SK-N-SH (cell line): ENCODE data around the gene NOXA1. TPM values are rescaled to one million over a fixed set of nuclear protein-coding genes. Genes with fewer than 3 reads are reported as not detected.

Experiments
- CTCF ChIA-PET: fragments of 300-600, 350-600 bp; formaldehyde crosslinking; extraction: SDS; loops from one replicate; lab custom pipeline; 2021; lab: Yijun Ruan, JAX
- POLR2A ChIA-PET: fragments of 350-600 bp; sonication (Branson Sonifier 250); formaldehyde crosslinking; extraction: SDS; loops from one replicate; lab custom pipeline; 2020; ENCODE audit warnings: antibody characterized with exemption, inconsistent platforms; lab: Yijun Ruan, JAX
- DNase-seq: peaks from one replicate; pipeline ENCODE4 v3.0.0; 2012
- H2AFZ ChIP-seq: fragments of 200-600 bp; sonication (generic); 2 replicates; pipeline ENCODE4 v1.8.1; 2016; ENCODE audit warnings: antibody characterized with exemption, mild to moderate bottlenecking, low read depth
- H3F3A ChIP-seq: fragments of 200-600 bp; sonication (generic); replicated peaks from 2 replicates; pipeline ENCODE3; 2016; ENCODE audit warnings: antibody characterized with exemption, mild to moderate bottlenecking; ENCODE audit not compliant: insufficient read depth
- H3K27ac ChIP-seq, 2 experiments: fragments of 200-500 bp in 1 of 2; fragments of 200-600 bp in 1 of 2; sonication (Bioruptor generic) in 1 of 2; sonication (generic), shearing (Covaris generic) in 1 of 2; 2 replicates each; pipeline versions ENCODE4 v1.5.1 to v1.6.1; 2014 to 2016; ENCODE audit warnings: low read depth in 2 of 2, inconsistent platforms in 1 of 2, low read length in 1 of 2, mild to moderate bottlenecking in 1 of 2, mixed read lengths in 1 of 2
- H3K27me3 ChIP-seq: fragments of 200-600 bp; sonication (generic), shearing (Covaris generic); 2 replicates; pipeline ENCODE4 v1.6.1; 2016; ENCODE audit warnings: mixed run types; ENCODE audit not compliant: insufficient read depth
- H3K36me3 ChIP-seq, 2 experiments: fragments of 200-500 bp in 1 of 2; fragments of 200-600 bp in 1 of 2; sonication (Bioruptor generic) in 1 of 2; sonication (generic) in 1 of 2; replicated peaks in 1 of 2; 2 replicates each; pipeline versions ENCODE3 to v1.5.1; 2014 to 2016; ENCODE audit warnings: low read length in 1 of 2, mild to moderate bottlenecking in 1 of 2; ENCODE audit not compliant: insufficient read depth in 2 of 2, control insufficient read depth in 1 of 2
- H3K4me1 ChIP-seq, 2 experiments: fragments of 200-500 bp in 1 of 2; fragments of 200-600 bp in 1 of 2; sonication (Bioruptor generic) in 1 of 2; sonication (generic), shearing (Covaris generic) in 1 of 2; 2 replicates each; pipeline versions ENCODE4 v1.5.1 to v1.6.1; 2014 to 2016; ENCODE audit warnings: low read depth in 1 of 2, low read length in 1 of 2, mixed run types in 1 of 2; ENCODE audit not compliant: insufficient read depth in 2 of 2, control insufficient read depth in 1 of 2
- H3K4me2 ChIP-seq: fragments of 200-600 bp; sonication (generic), shearing (Covaris generic); 2 replicates; pipeline ENCODE4 v1.6.1; 2017; ENCODE audit warnings: mixed run types
- H3K4me3 ChIP-seq, 2 experiments: fragments of 200-500 bp in 1 of 2; fragments of 200-600 bp in 1 of 2; sonication (Bioruptor generic) in 1 of 2; sonication (generic), shearing (Covaris generic) in 1 of 2; 2 replicates each; pipeline versions ENCODE4 v1.5.1 to v1.8.1; 2014 to 2016; ENCODE audit warnings: low read depth in 2 of 2, inconsistent platforms in 1 of 2, low read length in 1 of 2, mild to moderate bottlenecking in 1 of 2, mixed read lengths in 1 of 2, moderate library complexity in 1 of 2
- H3K79me2 ChIP-seq: fragments of 200-600 bp; sonication (generic); 2 replicates; pipeline ENCODE4 v1.8.1; 2017; ENCODE audit warnings: mild to moderate bottlenecking; ENCODE audit not compliant: insufficient read depth
- H3K9ac ChIP-seq: fragments of 200-600 bp; sonication (generic); 2 replicates; pipeline ENCODE4 v1.6.1; 2017; ENCODE audit warnings: mixed run types
- H3K9me2 ChIP-seq: fragments of 200-600 bp; sonication (generic); 2 replicates; pipeline ENCODE4 v1.6.1; 2017; ENCODE audit warnings: mixed run types
- H3K9me3 ChIP-seq: fragments of 200-600 bp; sonication (generic); 2 replicates; pipeline ENCODE4 v1.6.1; 2017; ENCODE audit warnings: mixed run types, mild to moderate bottlenecking, moderate library complexity
- H4K20me1 ChIP-seq: fragments of 200-600 bp; sonication (generic); 2 replicates; pipeline ENCODE4 v1.6.1; 2017; ENCODE audit warnings: mild to moderate bottlenecking, mixed run types; ENCODE audit not compliant: insufficient read depth
- CHD2 ChIP-seq: fragments of 150-350 bp; IDR thresholded peaks from 2 replicates; pipeline ENCODE4 v1.6.1; 2018; ENCODE audit warnings: low read length; ENCODE audit not compliant: partially characterized antibody
- EP300 ChIP-seq, 2 experiments: IDR thresholded peaks; 2 replicates each; pipeline versions ENCODE4 v1.4.0 to v1.6.1; 2012; ENCODE audit warnings: borderline replicate concordance in 1 of 2, low read depth in 1 of 2, low read length in 1 of 2
- FOSL2 ChIP-seq: IDR thresholded peaks from 2 replicates; pipeline ENCODE4 v1.4.0; 2012; ENCODE audit warnings: low read depth, mild to moderate bottlenecking, moderate library complexity, borderline replicate concordance
- FOXJ3 ChIP-seq: sonication (generic); formaldehyde crosslinking; IDR thresholded peaks from 2 replicates; pipeline ENCODE4 v1.5.1; 2020; ENCODE audit warnings: mild to moderate bottlenecking, missing genetic modification reagents
- JUND ChIP-seq: IDR thresholded peaks from 2 replicates; pipeline ENCODE4 v1.4.0; 2012
- MXI1 ChIP-seq: IDR thresholded peaks from 2 replicates; pipeline ENCODE4 v1.6.1; 2012; ENCODE audit warnings: mild to moderate bottlenecking, low read depth, low read length, improper control_type of control experiment
- NRF1 ChIP-seq: IDR thresholded peaks from 2 replicates; pipeline ENCODE4 v1.6.1; 2012; ENCODE audit warnings: low read depth, mild to moderate bottlenecking, low read length
- RAD21 ChIP-seq: IDR thresholded peaks from 2 replicates; pipeline ENCODE4 v1.6.1; 2012; ENCODE audit warnings: mild to moderate bottlenecking, low read length
- RCOR1 ChIP-seq: fragments of 150-350 bp; IDR thresholded peaks from 2 replicates; pipeline ENCODE4 v1.6.1; 2017; ENCODE audit warnings: antibody characterized with exemption, low read length
- SIN3A ChIP-seq: IDR thresholded peaks from 2 replicates; pipeline ENCODE4 v1.6.1; 2012; ENCODE audit warnings: low read depth, mild to moderate bottlenecking, low read length, moderate library complexity, borderline replicate concordance
- SMC3 ChIP-seq: IDR thresholded peaks from 2 replicates; pipeline ENCODE4 v1.6.1; 2012; ENCODE audit warnings: low read depth, low read length, improper control_type of control experiment
- WGBS: methylation state at CpG from one replicate; pipeline ENCODE4 v1.1.6; 2017; ENCODE audit warnings: low lambda C conversion rate; 5-methylcytosine and 5-hydroxymethylcytosine counted together
- polyA plus RNA-seq, 3 experiments: library from polyadenylated mRNA; depleted of rRNA; stranded (reverse); fragments of >200 nt; gene quantifications; 2 replicates each; pipeline ENCODE4 v1.2.3, GENCODE V29; 2012
- TF ChIP-seq, protein P1 (sequence below): fragments of 200-600 bp; sonication (generic); IDR thresholded peaks from 2 replicates; pipeline ENCODE4 v1.6.1; 2017; ENCODE audit warnings: antibody characterized with exemption, mild to moderate bottlenecking, moderate library complexity
- TF ChIP-seq, protein P2 (sequence below): IDR thresholded peaks from 2 replicates; pipeline ENCODE4 v1.4.0; 2012; ENCODE audit warnings: low read depth, borderline replicate concordance
- TF ChIP-seq, protein P3 (sequence below): IDR thresholded peaks from 2 replicates; pipeline ENCODE4 v1.4.0; 2012; ENCODE audit warnings: low read depth
- TF ChIP-seq, protein P4 (sequence below): IDR thresholded peaks from 2 replicates; pipeline ENCODE4 v1.4.0; 2012; ENCODE audit warnings: low read depth, borderline replicate concordance

The NOXA1 gene
- polyA plus RNA-seq, 1 of the 3 experiments (the other 2 are of a cell fraction), result 0.39 TPM

DNA sequence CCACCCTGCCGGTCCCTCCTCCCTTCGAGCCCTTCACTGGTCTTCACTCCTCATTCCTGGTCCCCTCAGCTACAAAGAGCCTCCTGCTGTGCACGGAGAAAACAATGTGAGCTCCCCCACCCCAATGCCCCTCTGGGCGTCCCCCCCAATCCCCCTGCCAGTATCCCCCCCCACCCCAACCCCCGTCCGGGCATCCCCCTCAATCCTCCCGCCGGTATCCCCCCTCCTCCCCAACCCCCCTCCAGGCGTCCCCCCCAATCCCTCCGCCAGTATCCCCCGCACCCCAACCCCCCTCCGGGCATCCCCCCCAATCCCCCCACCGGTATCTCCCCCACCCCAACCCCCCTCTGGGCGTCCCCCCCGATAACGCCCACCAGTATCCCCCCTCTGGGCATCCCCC is 43.0 kb upstream of the NOXA1 start:
- H3K27ac ChIP-seq, result no peak overlapping the region
- WGBS, result 77% methylated on average over 16 of the region's 16 CpGs
- no peak overlapping the region for H3K4me3 ChIP-seq

More for the DNA sequence above, 43.0 kb upstream of the NOXA1 start:
- ChIA-PET CTCF (no interaction called here), POLR2A (interaction anchor here (0.8 kb wide), 1 partner anchor 20 kb away, joined by 3 read pairs; no protein-coding TSS in a partner anchor)
- no peaks in the 10 kb centered on the region for H3K79me2 ChIP-seq
- H3K36me3 ChIP-seq, result no peaks in the 10 kb centered on the region
- no peaks in the 10 kb centered on the region; a peak in 1 of 4 replicates for H3K4me1 ChIP-seq
- TF ChIP-seq JUND (no peak), FOSL2 (no peak), SMC3 (no peak), RAD21 (no peak), CHD2 (no peak), NRF1 (no peak), EP300 (IDR thresholded peaks at IDR 0.05; ENCODE audit: borderline replicate concordance in 1 of 2, low read depth in 1 of 2, low read length in 1 of 2) (no peak), RCOR1 (no peak), MXI1 (no peak), SIN3A (no peak), FOXJ3 (CRISPR knock-in tag) (no peak)
- TF ChIP-seq, protein P1, sequence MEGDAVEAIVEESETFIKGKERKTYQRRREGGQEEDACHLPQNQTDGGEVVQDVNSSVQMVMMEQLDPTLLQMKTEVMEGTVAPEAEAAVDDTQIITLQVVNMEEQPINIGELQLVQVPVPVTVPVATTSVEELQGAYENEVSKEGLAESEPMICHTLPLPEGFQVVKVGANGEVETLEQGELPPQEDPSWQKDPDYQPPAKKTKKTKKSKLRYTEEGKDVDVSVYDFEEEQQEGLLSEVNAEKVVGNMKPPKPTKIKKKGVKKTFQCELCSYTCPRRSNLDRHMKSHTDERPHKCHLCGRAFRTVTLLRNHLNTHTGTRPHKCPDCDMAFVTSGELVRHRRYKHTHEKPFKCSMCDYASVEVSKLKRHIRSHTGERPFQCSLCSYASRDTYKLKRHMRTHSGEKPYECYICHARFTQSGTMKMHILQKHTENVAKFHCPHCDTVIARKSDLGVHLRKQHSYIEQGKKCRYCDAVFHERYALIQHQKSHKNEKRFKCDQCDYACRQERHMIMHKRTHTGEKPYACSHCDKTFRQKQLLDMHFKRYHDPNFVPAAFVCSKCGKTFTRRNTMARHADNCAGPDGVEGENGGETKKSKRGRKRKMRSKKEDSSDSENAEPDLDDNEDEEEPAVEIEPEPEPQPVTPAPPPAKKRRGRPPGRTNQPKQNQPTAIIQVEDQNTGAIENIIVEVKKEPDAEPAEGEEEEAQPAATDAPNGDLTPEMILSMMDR, result no peak
- TF ChIP-seq, protein P2, sequence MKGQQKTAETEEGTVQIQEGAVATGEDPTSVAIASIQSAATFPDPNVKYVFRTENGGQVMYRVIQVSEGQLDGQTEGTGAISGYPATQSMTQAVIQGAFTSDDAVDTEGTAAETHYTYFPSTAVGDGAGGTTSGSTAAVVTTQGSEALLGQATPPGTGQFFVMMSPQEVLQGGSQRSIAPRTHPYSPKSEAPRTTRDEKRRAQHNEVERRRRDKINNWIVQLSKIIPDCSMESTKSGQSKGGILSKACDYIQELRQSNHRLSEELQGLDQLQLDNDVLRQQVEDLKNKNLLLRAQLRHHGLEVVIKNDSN, result no peak
- TF ChIP-seq, protein P3, sequence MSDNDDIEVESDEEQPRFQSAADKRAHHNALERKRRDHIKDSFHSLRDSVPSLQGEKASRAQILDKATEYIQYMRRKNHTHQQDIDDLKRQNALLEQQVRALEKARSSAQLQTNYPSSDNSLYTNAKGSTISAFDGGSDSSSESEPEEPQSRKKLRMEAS, result no peak
- TF ChIP-seq, protein P4, sequence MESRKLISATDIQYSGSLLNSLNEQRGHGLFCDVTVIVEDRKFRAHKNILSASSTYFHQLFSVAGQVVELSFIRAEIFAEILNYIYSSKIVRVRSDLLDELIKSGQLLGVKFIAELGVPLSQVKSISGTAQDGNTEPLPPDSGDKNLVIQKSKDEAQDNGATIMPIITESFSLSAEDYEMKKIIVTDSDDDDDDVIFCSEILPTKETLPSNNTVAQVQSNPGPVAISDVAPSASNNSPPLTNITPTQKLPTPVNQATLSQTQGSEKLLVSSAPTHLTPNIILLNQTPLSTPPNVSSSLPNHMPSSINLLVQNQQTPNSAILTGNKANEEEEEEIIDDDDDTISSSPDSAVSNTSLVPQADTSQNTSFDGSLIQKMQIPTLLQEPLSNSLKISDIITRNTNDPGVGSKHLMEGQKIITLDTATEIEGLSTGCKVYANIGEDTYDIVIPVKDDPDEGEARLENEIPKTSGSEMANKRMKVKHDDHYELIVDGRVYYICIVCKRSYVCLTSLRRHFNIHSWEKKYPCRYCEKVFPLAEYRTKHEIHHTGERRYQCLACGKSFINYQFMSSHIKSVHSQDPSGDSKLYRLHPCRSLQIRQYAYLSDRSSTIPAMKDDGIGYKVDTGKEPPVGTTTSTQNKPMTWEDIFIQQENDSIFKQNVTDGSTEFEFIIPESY, result no peak
- no peak overlapping the region for H3K4me2 ChIP-seq
- no peaks in the 10 kb centered on the region for H3K27me3 ChIP-seq
- peak; percentile 32 for DNase-seq
- H3K9me2 ChIP-seq, result no peaks in the 10 kb centered on the region
- H2AFZ ChIP-seq, result no peak overlapping the region
- H3K9me3 ChIP-seq, result no peaks in the 10 kb centered on the region
- H4K20me1 ChIP-seq, result no peaks in the 10 kb centered on the region
- H3F3A ChIP-seq, result no peaks in the 10 kb centered on the region
- no peak overlapping the region for H3K9ac ChIP-seq
